OCI-LY3 (cell line): ENCODE data around the gene LPAR3.

Experiments
- H2AFZ ChIP-seq: fragments of 200-600, 300-600 bp; shearing (Covaris generic); 2 replicates; pipeline ENCODE4 v1.6.0; 2014; ENCODE audit warnings: antibody characterized with exemption, low read depth, low read length
- H3K27ac ChIP-seq: fragments of 200-600, 300-600 bp; sonication (generic); 2 replicates; pipeline ENCODE4 v1.5.1; 2014; ENCODE audit warnings: mild to moderate bottlenecking, low read length, moderate library complexity, mixed read lengths
- H3K27me3 ChIP-seq: fragments of 200-600, 300-600 bp; sonication (generic); 2 replicates; pipeline ENCODE4 v1.6.1; 2014; ENCODE audit warnings: low read depth, low read length, mixed read lengths
- H3K36me3 ChIP-seq: fragments of 200-600, 300-600 bp; sonication (generic); replicated peaks from 2 replicates; pipeline ENCODE3; 2014; ENCODE audit warnings: low read depth, low read length, mixed read lengths
- H3K4me1 ChIP-seq: fragments of 300-600, 200-600 bp; sonication (generic); 2 replicates; pipeline ENCODE4 v1.6.1; 2014; ENCODE audit warnings: low read length, mixed read lengths
- H3K4me2 ChIP-seq: fragments of 200-600, 300-600 bp; sonication (generic); 2 replicates; pipeline ENCODE4 v1.6.1; 2014; ENCODE audit warnings: low read length, mixed read lengths
- H3K4me3 ChIP-seq: fragments of 300-600, 200-600 bp; sonication (generic); 2 replicates; pipeline ENCODE4 v1.5.1; 2014; ENCODE audit warnings: antibody characterized with exemption, mild to moderate bottlenecking, low read length, moderate library complexity
- H3K79me2 ChIP-seq: fragments of 300-600, 200-600 bp; shearing (Covaris generic); 2 replicates; pipeline ENCODE4 v1.6.1; 2014; ENCODE audit warnings: mild to moderate bottlenecking, low read length, mixed read lengths
- H3K9ac ChIP-seq: fragments of 300-600, 200-600 bp; shearing (Covaris generic); 2 replicates; pipeline ENCODE4 v1.6.0; 2014; ENCODE audit warnings: mild to moderate bottlenecking, low read length, moderate library complexity
- H3K9me3 ChIP-seq: fragments of 200-600, 300-600 bp; shearing (Covaris generic); 2 replicates; pipeline ENCODE4 v1.6.1; 2014; ENCODE audit warnings: low read length, mixed read lengths; ENCODE audit not compliant: insufficient read depth
- H4K20me1 ChIP-seq: fragments of 200-600, 300-600 bp; sonication (generic); 2 replicates; pipeline ENCODE4 v1.6.1; 2016; ENCODE audit warnings: low read length, mixed read lengths; ENCODE audit not compliant: insufficient read depth
- EZH2phosphoT487 ChIP-seq: fragments of 200-600 bp; shearing (Covaris generic); IDR thresholded peaks from 2 replicates; pipeline ENCODE4 v1.6.1; 2018; ENCODE audit warnings: antibody characterized with exemption, mixed run types, low read depth
- TF ChIP-seq, protein P1 (sequence below): fragments of 200-600, 300-600 bp; sonication (generic); IDR thresholded peaks from 2 replicates; pipeline ENCODE4 v1.5.1; 2014; ENCODE audit warnings: antibody characterized with exemption, low read length, low read depth

Gene LPAR3

DNA sequence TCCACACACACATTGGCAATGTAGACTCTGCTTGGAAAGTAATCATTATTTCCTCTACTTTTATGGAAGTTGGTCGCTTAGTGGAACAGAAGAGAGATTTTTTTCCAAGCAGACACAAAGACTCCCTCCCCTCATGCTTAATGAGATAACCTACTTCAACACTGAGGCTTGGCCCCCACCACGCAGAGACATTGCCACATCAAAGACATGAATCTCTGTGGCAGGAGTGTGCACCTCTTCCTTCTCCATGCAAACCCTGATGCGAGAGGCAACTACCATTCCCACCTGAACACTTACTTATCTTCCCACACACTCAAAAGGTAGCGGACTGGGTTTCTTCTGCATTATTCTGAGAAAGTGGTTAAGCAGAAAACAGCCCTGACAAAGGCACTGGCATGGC, 37.3 kb upstream of the LPAR3 start:
- Histone ChIP-seq H3K4me1 (no peaks in the 10 kb centered on the region), H3K4me2 (no peak overlapping the region), H4K20me1 (no peaks in the 10 kb centered on the region), H3K79me2 (no peaks in the 10 kb centered on the region), H3K27me3 (no peaks in the 10 kb centered on the region), H2AFZ (no peak overlapping the region), H3K9ac (no peak overlapping the region), H3K36me3 (peaks cover 56% of the 10 kb centered on the region), H3K9me3 (no peaks in the 10 kb centered on the region), H3K4me3 (no peak overlapping the region), H3K27ac (no peak overlapping the region)
- no peak for TF ChIP-seq EZH2phosphoT487
- TF ChIP-seq, protein P1, sequence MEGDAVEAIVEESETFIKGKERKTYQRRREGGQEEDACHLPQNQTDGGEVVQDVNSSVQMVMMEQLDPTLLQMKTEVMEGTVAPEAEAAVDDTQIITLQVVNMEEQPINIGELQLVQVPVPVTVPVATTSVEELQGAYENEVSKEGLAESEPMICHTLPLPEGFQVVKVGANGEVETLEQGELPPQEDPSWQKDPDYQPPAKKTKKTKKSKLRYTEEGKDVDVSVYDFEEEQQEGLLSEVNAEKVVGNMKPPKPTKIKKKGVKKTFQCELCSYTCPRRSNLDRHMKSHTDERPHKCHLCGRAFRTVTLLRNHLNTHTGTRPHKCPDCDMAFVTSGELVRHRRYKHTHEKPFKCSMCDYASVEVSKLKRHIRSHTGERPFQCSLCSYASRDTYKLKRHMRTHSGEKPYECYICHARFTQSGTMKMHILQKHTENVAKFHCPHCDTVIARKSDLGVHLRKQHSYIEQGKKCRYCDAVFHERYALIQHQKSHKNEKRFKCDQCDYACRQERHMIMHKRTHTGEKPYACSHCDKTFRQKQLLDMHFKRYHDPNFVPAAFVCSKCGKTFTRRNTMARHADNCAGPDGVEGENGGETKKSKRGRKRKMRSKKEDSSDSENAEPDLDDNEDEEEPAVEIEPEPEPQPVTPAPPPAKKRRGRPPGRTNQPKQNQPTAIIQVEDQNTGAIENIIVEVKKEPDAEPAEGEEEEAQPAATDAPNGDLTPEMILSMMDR = no peak

DNA sequence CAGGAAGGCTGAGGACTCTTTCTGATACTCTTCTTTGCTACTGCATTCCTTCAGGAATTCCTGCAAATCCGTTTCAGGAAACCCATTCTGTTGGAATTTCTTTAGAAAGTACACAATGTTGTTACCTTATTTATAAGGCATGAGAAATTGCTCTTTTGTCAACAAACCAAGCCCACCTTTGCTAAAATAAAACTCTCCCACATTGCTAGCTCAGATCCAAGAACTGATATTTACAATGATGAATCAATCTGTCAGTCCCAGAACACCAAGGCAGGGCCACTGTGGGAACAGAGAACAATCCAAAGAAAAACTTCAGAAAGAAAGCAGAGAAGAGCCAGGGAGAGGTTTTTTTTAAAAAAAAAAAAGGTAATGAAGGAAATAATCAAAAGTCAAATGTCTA, 36.6 kb upstream of the LPAR3 start:
- no peak overlapping the region for H3K9ac ChIP-seq
- H3K27ac ChIP-seq = no peak overlapping the region
- no peak for TF ChIP-seq EZH2phosphoT487
- TF ChIP-seq, protein P1 = no peak
- no peak overlapping the region for H3K4me2 ChIP-seq
- no peaks in the 10 kb centered on the region for H3K27me3 ChIP-seq
- H3K36me3 ChIP-seq = peaks cover 50% of the 10 kb centered on the region
- no peaks in the 10 kb centered on the region for H3K9me3 ChIP-seq
- H3K79me2 ChIP-seq = no peaks in the 10 kb centered on the region
- no peaks in the 10 kb centered on the region for H3K4me1 ChIP-seq
- no peak overlapping the region for H2AFZ ChIP-seq
- no peaks in the 10 kb centered on the region for H4K20me1 ChIP-seq
- no peak overlapping the region for H3K4me3 ChIP-seq

DNA sequence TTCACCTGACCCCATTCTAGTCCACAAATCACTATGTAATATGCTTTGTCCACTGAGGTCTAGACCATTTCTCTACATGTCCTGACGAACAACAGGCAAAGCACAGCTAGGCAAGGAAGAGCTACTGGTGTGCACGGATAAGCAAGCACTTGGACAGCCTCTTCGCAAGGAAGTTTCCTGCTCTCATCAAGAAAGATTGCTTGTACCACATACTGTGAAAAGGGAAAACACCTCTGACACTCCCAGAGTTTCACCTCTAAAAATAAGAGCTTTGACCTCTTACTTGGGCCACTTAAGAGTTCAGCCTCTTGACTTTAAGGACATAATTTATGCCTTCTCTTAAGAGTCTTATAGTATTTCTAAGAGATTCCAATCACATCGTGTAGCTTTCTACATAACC, 36.0 kb upstream of the LPAR3 start:
- no peak overlapping the region for H3K4me2 ChIP-seq
- no peaks in the 10 kb centered on the region for H3K27me3 ChIP-seq
- TF ChIP-seq EZH2phosphoT487 = no peak
- TF ChIP-seq, protein P1 = no peak
- H3K4me3 ChIP-seq = no peak overlapping the region
- H4K20me1 ChIP-seq = no peaks in the 10 kb centered on the region
- H3K36me3 ChIP-seq = peaks cover 45% of the 10 kb centered on the region
- H3K4me1 ChIP-seq = no peaks in the 10 kb centered on the region
- no peak overlapping the region for H3K27ac ChIP-seq
- no peak overlapping the region for H3K9ac ChIP-seq
- no peaks in the 10 kb centered on the region for H3K79me2 ChIP-seq
- H2AFZ ChIP-seq = no peak overlapping the region
- no peaks in the 10 kb centered on the region for H3K9me3 ChIP-seq

DNA sequence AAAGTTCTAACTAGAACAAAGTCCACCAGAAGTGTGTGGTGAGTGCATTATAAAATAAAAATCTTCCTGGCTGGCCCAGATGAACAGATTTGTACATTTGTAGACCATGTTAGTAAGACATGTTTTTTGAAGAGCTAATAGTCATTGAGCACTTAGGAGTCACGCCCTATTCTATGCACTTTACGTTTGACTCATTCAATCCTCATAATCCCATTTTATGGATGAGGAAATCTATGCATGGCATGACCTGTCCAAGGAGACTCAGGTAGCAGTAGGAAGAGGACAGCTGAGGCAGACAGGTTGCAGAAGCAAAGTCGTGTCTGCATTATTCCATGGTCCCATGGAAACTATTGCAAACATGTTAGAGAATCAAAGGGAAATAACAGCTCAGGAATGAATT, 30.3 kb upstream of the LPAR3 start:
- no peak overlapping the region for H2AFZ ChIP-seq
- H3K4me1 ChIP-seq = no peaks in the 10 kb centered on the region
- TF ChIP-seq, protein P1 = no peak
- no peak for TF ChIP-seq EZH2phosphoT487
- no peak overlapping the region for H3K4me3 ChIP-seq
- no peaks in the 10 kb centered on the region for H4K20me1 ChIP-seq
- no peak overlapping the region for H3K27ac ChIP-seq
- H3K27me3 ChIP-seq = no peaks in the 10 kb centered on the region
- H3K4me2 ChIP-seq = no peak overlapping the region
- peaks cover 16% of the 10 kb centered on the region for H3K36me3 ChIP-seq
- no peaks in the 10 kb centered on the region for H3K79me2 ChIP-seq
- H3K9me3 ChIP-seq = no peaks in the 10 kb centered on the region
- no peak overlapping the region for H3K9ac ChIP-seq
